Left ventricle myocardium inferior (tissue), 1 donor: ENCODE data around the gene RBKS. TPM values are rescaled to one million over a fixed set of nuclear protein-coding genes. Genes with fewer than 3 reads are reported as not detected.

ENCODE experiments used
- DNase-seq: peaks from one replicate; pipeline ENCODE4 v3.0.0-alpha.2; 2020
- H3K27ac ChIP-seq: fragments of 200-600 bp; replicated peaks from 2 replicates; pipeline ENCODE4 v1.8.0; 2021
- H3K27me3 ChIP-seq: fragments of 200-600 bp; 2 replicates; pipeline ENCODE4 v1.8.0; 2021; ENCODE audit warnings: low read depth
- H3K36me3 ChIP-seq: fragments of 200-600 bp; 2 replicates; pipeline ENCODE4 v1.8.0; 2021
- H3K4me1 ChIP-seq: fragments of 200-600 bp; 2 replicates; pipeline ENCODE4 v1.8.0; 2021
- H3K4me3 ChIP-seq: fragments of 200-600 bp; 2 replicates; pipeline ENCODE4 v1.8.0; 2021; ENCODE audit warnings: mild to moderate bottlenecking, moderate library complexity
- H3K9me3 ChIP-seq: fragments of 200-600 bp; replicated peaks from 2 replicates; pipeline ENCODE4 v1.8.0; 2021
- CTCF ChIP-seq: fragments of 200-600 bp; IDR thresholded peaks from 2 replicates; pipeline ENCODE4 v1.8.0; 2021; ENCODE audit warnings: antibody characterized with exemption, mild to moderate bottlenecking, borderline replicate concordance
- intact Hi-C: fragments of 100-400 bp; cut with micrococcal nuclease; formaldehyde crosslinking; loops from one replicate; pipeline ENCODE4 v1.11.0; 2022
- total RNA-seq: library from RNA; stranded (reverse); fragmentation: NEBNext Ultra II Directional; extraction: Animal tissue kit (Norgen Biotek cat#: 25700); gene quantifications from one replicate; pipeline ENCODE4 v1.2.1, GENCODE V29; 2021
- donor health status: DM: no; HTN: yes; CAD: no; lungs with severe emphysema.

The RBKS gene
- total RNA-seq, 1 donor from 2014 or later = 2.7 TPM

GRCh38 chr2:27800856-27801255 lies 89.3 kb downstream of the RBKS start:
- peaks cover 72% of the 10 kb centered on the region for H3K4me1 ChIP-seq
- peak overlapping the region; percentile 94 for H3K27ac ChIP-seq
- no peaks in the 10 kb centered on the region for H3K9me3 ChIP-seq
- DNase-seq = peak; percentile 28
- no peaks in the 10 kb centered on the region for H3K36me3 ChIP-seq
- intact Hi-C loops = no loop called here
- H3K27me3 ChIP-seq = no peaks in the 10 kb centered on the region
- TF ChIP-seq CTCF = no peak
- H3K4me3 ChIP-seq = no peak overlapping the region

GRCh38 chr2:27799646-27800010 lies 90.6 kb downstream of the RBKS start:
- Histone ChIP-seq H3K36me3 (no peaks in the 10 kb centered on the region), H3K27me3 (no peaks in the 10 kb centered on the region), H3K4me3 (no peak overlapping the region), H3K4me1 (peaks cover 79% of the 10 kb centered on the region), H3K9me3 (no peaks in the 10 kb centered on the region), H3K27ac (peak overlapping the region; percentile 94)
- intact Hi-C loops = no loop called here
- DNase-seq = no peak
- TF ChIP-seq CTCF = no peak

- peaks cover 76% of the 10 kb centered on the region for H3K4me1 ChIP-seq
- H3K36me3 ChIP-seq = no peaks in the 10 kb centered on the region
- H3K27ac ChIP-seq = peak overlapping the region; percentile 94
- DNase-seq = peak; percentile 28
- TF ChIP-seq CTCF = no peak
- no peak overlapping the region for H3K4me3 ChIP-seq
- intact Hi-C loops = no loop called here
- no peaks in the 10 kb centered on the region for H3K27me3 ChIP-seq
- H3K9me3 ChIP-seq = no peaks in the 10 kb centered on the region
Measured at GRCh38 chr2:27798948-27799645, 91.1 kb downstream of the RBKS start.

- no peak for DNase-seq
- intact Hi-C loops = no loop called here
- no peak for TF ChIP-seq CTCF
- Histone ChIP-seq H3K36me3 (no peaks in the 10 kb centered on the region), H3K9me3 (no peaks in the 10 kb centered on the region), H3K4me1 (peaks cover 75% of the 10 kb centered on the region), H3K27me3 (no peaks in the 10 kb centered on the region), H3K4me3 (no peak overlapping the region), H3K27ac (peak overlapping the region; percentile 94)
Measured at GRCh38 chr2:27798486-27798885, 91.7 kb downstream of the RBKS start.

- Histone ChIP-seq H3K9me3 (no peaks in the 10 kb centered on the region), H3K4me3 (no peak overlapping the region), H3K4me1 (peaks cover 77% of the 10 kb centered on the region), H3K27me3 (no peaks in the 10 kb centered on the region), H3K27ac (peak overlapping the region; percentile 94), H3K36me3 (no peaks in the 10 kb centered on the region)
- intact Hi-C loops = no loop called here
- no peak for TF ChIP-seq CTCF
- DNase-seq = no peak
Measured at GRCh38 chr2:27797841-27798240, 92.3 kb downstream of the RBKS start.
